UCSD-AML1 (cell line): ENCODE data around the gene TSPAN2.

Experiments
- DNase-seq: peaks from one replicate; lab custom pipeline; 2025; ENCODE audit not compliant: unreplicated experiment; lab: John Stamatoyannopoulos, UW

The TSPAN2 gene

GRCh38 chr1:115076384-115076915 is 12.9 kb downstream of the TSPAN2 start:
- no peak for DNase-seq

- DNase-seq, result no peak
Measured at GRCh38 chr1:115074839-115075534, 14.3 kb downstream of the TSPAN2 start.

GRCh38 chr1:115073298-115074087 is 15.8 kb downstream of the TSPAN2 start:
- DNase-seq, result no peak

GRCh38 chr1:115071012-115071664 is 18.2 kb downstream of the TSPAN2 start:
- no peak for DNase-seq

- no peak for DNase-seq
Measured at GRCh38 chr1:115069659-115070308, 19.5 kb downstream of the TSPAN2 start.

- no peak for DNase-seq
Measured at GRCh38 chr1:115068826-115069585, 20.3 kb downstream of the TSPAN2 start.

- no peak for DNase-seq
Measured at GRCh38 chr1:115067161-115067859, 22.0 kb downstream of the TSPAN2 start.

GRCh38 chr1:115065021-115065420 is 24.3 kb downstream of the TSPAN2 start:
- no peak for DNase-seq

GRCh38 chr1:115064461-115064860 is 24.8 kb downstream of the TSPAN2 start:
- DNase-seq, result no peak

- DNase-seq, result no peak
Measured at GRCh38 chr1:115063228-115063901, 25.9 kb downstream of the TSPAN2 start.

GRCh38 chr1:115062542-115063004 is 26.7 kb downstream of the TSPAN2 start:
- DNase-seq, result peak; percentile 83

GRCh38 chr1:115060501-115060900 is 28.8 kb downstream of the TSPAN2 start:
- no peak for DNase-seq

GRCh38 chr1:115059316-115059715 is 30.0 kb downstream of the TSPAN2 start:
- DNase-seq, result no peak

GRCh38 chr1:115057661-115058254 is 31.5 kb downstream of the TSPAN2 start:
- DNase-seq, result no peak

GRCh38 chr1:115056395-115056798 is 32.9 kb downstream of the TSPAN2 start:
- DNase-seq, result no peak

GRCh38 chr1:115052454-115053083 is 36.7 kb downstream of the TSPAN2 start:
- DNase-seq, result no peak

GRCh38 chr1:115051850-115052249 is 37.5 kb downstream of the TSPAN2 start:
- no peak for DNase-seq

GRCh38 chr1:115046751-115047150 is 42.6 kb downstream of the TSPAN2 start:
- no peak for DNase-seq
